ENCODE measurements around the gene CSKMT. TPM values are rescaled to one million over a fixed set of nuclear protein-coding genes. Genes with fewer than 3 reads are reported as not detected.

Gene CSKMT
- total and polyA plus RNA-seq, 10 of the 15 experiments (the other 5 are each of a cell fraction or from before 2014, with no cell fraction given): 7.0 to 213 (median 21.6) TPM

- Histone ChIP-seq H3K9ac (ENCODE audit: control insufficient read depth, insufficient read depth, low read length) (peak overlapping the region; percentile 90), H3K4me1 (ENCODE audit: control insufficient read depth, insufficient read depth, low read length) (peaks cover 37% of the 10 kb centered on the region), H3K4me3 (peak overlapping the region; percentile 83), H3K36me3 (ENCODE audit: control insufficient read depth in 2 of 2, insufficient read depth in 2 of 2, low read length in 1 of 2) (peaks cover 16 to 17% of the 10 kb centered on the region in 2 experiments), H4K20me1 (ENCODE audit: control insufficient read depth, insufficient read depth) (no peaks in the 10 kb centered on the region), H3K79me2 (ENCODE audit: control insufficient read depth, insufficient read depth, low read length) (no peaks in the 10 kb centered on the region), H3K4me2 (ENCODE audit: control insufficient read depth, insufficient read depth) (peak overlapping the region; percentile 98), H3K9me3 (replicated peaks; ENCODE audit: control insufficient read depth, insufficient read depth, low read length) (no peaks in the 10 kb centered on the region), H3K27ac (ENCODE audit: control insufficient read depth, insufficient read depth) (peak overlapping the region; percentile 88), H2AFZ (ENCODE audit: control insufficient read depth, low read depth, low read length) (peak overlapping the region; percentile 93), H3K27me3 (replicated peaks in 1 of 2; ENCODE audit: control insufficient read depth in 2 of 2, insufficient read depth in 2 of 2, low read length in 1 of 2) (no peaks in the 10 kb centered on the region)
- ChIA-PET POLR2A (interaction anchor here (0.6 to 7.6 kb wide), 14 partner anchors 18 to 147 kb away, joined by 4 to 79 read pairs (median 5); partner anchors contain the start of genes B3GAT3, C11orf98, CSKMT and HNRNPUL2), RAD21 (ENCODE audit: unreplicated experiment) (interaction anchor here (0.6 to 1.8 kb wide), 7 partner anchors 18 to 152 kb away, joined by 3 to 8 read pairs (median 4); partner anchors contain the start of genes C11orf98, CSKMT, HNRNPUL2 and TAF6L), CTCF (interaction anchor here (1.0 to 5.0 kb wide), 6 partner anchors 14 to 60 kb away, joined by 3 to 21 read pairs (median 6); partner anchors contain the start of genes HNRNPUL2, TTC9C and ZBTB3), SMC1A (ENCODE audit: uncharacterized antibody, unreplicated experiment) (interaction anchor here (0.6 to 5.3 kb wide), 7 partner anchors 15 to 152 kb away, joined by 3 to 26 read pairs (median 3); partner anchors contain the start of genes HNRNPUL2, TAF6L and TTC9C)
- in situ Hi-C loops (cut with MboI) (no loop called here), intact Hi-C loops (cut with micrococcal nuclease; ENCODE audit: unreplicated experiment) (loop anchor here (1.0 to 5.0 kb wide), 2 partner anchors 19 to 106 kb away; partner anchors contain the start of genes HNRNPUL2 and MTA2)
- 4% methylated on average over 7 of the region's 7 CpGs for WGBS (ENCODE audit: insufficient coverage, insufficient replicate concordance, low lambda C conversion rate, missing lambda C conversion rate)
- peak; percentile 8 for ATAC-seq
- no TSS peak for BruUV-seq (replicated peaks)
- FAIRE-seq: no peak
- no peak for DNase-seq (ENCODE audit: low read depth, low spot score)
- TF ChIP-seq CHD1 (IDR thresholded peaks at IDR 0.05; ENCODE audit: low read depth, low read length) (no peak), MXI1 (IDR thresholded peaks at IDR 0.05; ENCODE audit: low read depth, low read length) (no peak), POLR2A (IDR thresholded peaks at IDR 0.05; ENCODE audit: low read depth, low read length) (peak; percentile 33), SPI1 (IDR thresholded peaks at IDR 0.05; ENCODE audit: borderline replicate concordance, insufficient read depth, low read depth, low read length) (no peak)
Observed at GRCh38 chr11:62708793-62709192, 43.7 kb downstream of the CSKMT start.
